Stimulated activated CD4-positive, alpha-beta T cell treated with anti-CD3 and anti-CD28 coated beads, Interleukin-1b, Interleukin-23, amount 100 ng/mL, for 1 hour (primary cell): ENCODE results near the gene ZMAT5.
"Not testable (repeated sequence)": the region's sequence is repeated elsewhere in the genome, so short reads cannot be mapped to it uniquely, and the experiment has no call there.

ENCODE experiments used
- DNase-seq, 2 donors: peaks; one replicate each; pipeline ENCODE4 v3.0.0-alpha.2; 2020; ENCODE audit warnings: low read depth in 2 of 2

ZMAT5 gene

GRCh38 chr22:29786031-29786430, 19.2 kb upstream of the ZMAT5 start:
- no peak for DNase-seq

- DNase-seq: no peak
These were observed 17.9 kb upstream of the ZMAT5 start for GRCh38 chr22:29784451-29785361.

- no peak for DNase-seq
These were observed 15.4 kb upstream of the ZMAT5 start for GRCh38 chr22:29782061-29782845.

- DNase-seq: no peak
These were observed 14.2 kb upstream of the ZMAT5 start for GRCh38 chr22:29780748-29781676.

- DNase-seq: no peak
These were observed 13.4 kb upstream of the ZMAT5 start for GRCh38 chr22:29780220-29780619.

GRCh38 chr22:29773233-29773632, 6.4 kb upstream of the ZMAT5 start:
- DNase-seq: no peak

GRCh38 chr22:29772170-29772641, 5.4 kb upstream of the ZMAT5 start:
- DNase-seq: no peak

- DNase-seq: no peak
These were observed 3.0 kb upstream of the ZMAT5 start for GRCh38 chr22:29769723-29770321.

- DNase-seq: no peak
These were observed 1.4 kb upstream of the ZMAT5 start for GRCh38 chr22:29768052-29768693.

- DNase-seq: peak; percentile 81
These were observed 604 bp upstream of the ZMAT5 start, which contains the start of gene UQCR10 for GRCh38 chr22:29767171-29768051. TSS of gene UQCR10 (plus strand) at chr22:29767369. CDS start at chr22:29767399, 30 bp downstream.

- no peak for DNase-seq
These were observed 739 bp downstream of the ZMAT5 start for GRCh38 chr22:29765905-29766631.

GRCh38 chr22:29762263-29762662, 4.5 kb downstream of the ZMAT5 start:
- no peak for DNase-seq

- DNase-seq: no peak
These were observed 7.8 kb downstream of the ZMAT5 start for GRCh38 chr22:29758959-29759358.

GRCh38 chr22:29758068-29758622, 8.7 kb downstream of the ZMAT5 start:
- no peak for DNase-seq

- DNase-seq: no peak
These were observed 9.7 kb downstream of the ZMAT5 start for GRCh38 chr22:29757096-29757495.

- DNase-seq: no peak
These were observed 10.5 kb downstream of the ZMAT5 start for GRCh38 chr22:29756341-29756740.

- DNase-seq: no peak
These were observed 10.9 kb downstream of the ZMAT5 start for GRCh38 chr22:29755889-29756288.

- not testable (repeated sequence) for DNase-seq
These were observed 12.0 kb downstream of the ZMAT5 start for GRCh38 chr22:29754658-29755395.
